NCI-H1417 treated with DMSO at 0.1 percent for 48 hours (cell line): ENCODE results near the gene TPRG1L.

Source experiments
- DNase-seq: peaks from one replicate; lab custom pipeline; 2025; lab: John Stamatoyannopoulos, UW

Gene TPRG1L

GRCh38 chr1:3663999-3664699 is 39.3 kb downstream of the TPRG1L start:
- peak; percentile 59 for DNase-seq

- no peak for DNase-seq
Measured at GRCh38 chr1:3664700-3665375, 40.0 kb downstream of the TPRG1L start.

GRCh38 chr1:3668148-3668547 is 43.3 kb downstream of the TPRG1L start:
- no peak for DNase-seq

GRCh38 chr1:3668585-3669300 is 43.9 kb downstream of the TPRG1L start:
- peak; percentile 73 for DNase-seq

- no peak for DNase-seq
Measured at GRCh38 chr1:3669421-3669821, 44.6 kb downstream of the TPRG1L start.

GRCh38 chr1:3669971-3670431 is 45.2 kb downstream of the TPRG1L start:
- DNase-seq: no peak

- no peak for DNase-seq
Measured at GRCh38 chr1:3670823-3671265, 46.0 kb downstream of the TPRG1L start.

- no peak for DNase-seq
Measured at GRCh38 chr1:3671371-3672180, 46.8 kb downstream of the TPRG1L start.

- DNase-seq: no peak
Measured at GRCh38 chr1:3672231-3672970, 47.6 kb downstream of the TPRG1L start.

GRCh38 chr1:3672971-3673361 is 48.2 kb downstream of the TPRG1L start:
- DNase-seq: no peak

- DNase-seq: no peak
Measured at GRCh38 chr1:3673381-3674099, 48.7 kb downstream of the TPRG1L start.

- no peak for DNase-seq
Measured at GRCh38 chr1:3674100-3675094, 49.6 kb downstream of the TPRG1L start.

GRCh38 chr1:3675436-3675835 is 50.6 kb downstream of the TPRG1L start:
- DNase-seq: no peak

- DNase-seq: no peak
Measured at GRCh38 chr1:3676581-3677470, 52.0 kb downstream of the TPRG1L start.

- DNase-seq: no peak
Measured at GRCh38 chr1:3677484-3677883, 52.7 kb downstream of the TPRG1L start.

GRCh38 chr1:3678361-3679097 is 53.7 kb downstream of the TPRG1L start:
- no peak for DNase-seq

GRCh38 chr1:3679098-3679555 is 54.3 kb downstream of the TPRG1L start:
- no peak for DNase-seq
